ENCODE measurements around the gene UBR1. TPM values are rescaled to one million over a fixed set of nuclear protein-coding genes. Genes with fewer than 3 reads are reported as not detected.
A peak's percentile ranks its signal among the peaks of the same experiment; 100 is the strongest.

The UBR1 gene
- total RNA-seq, 1 experiment from 2014 or later = 17.9 TPM

- RAD21 ChIA-PET (ENCODE audit: low non-redundant PET in 1 of 2, low total read pairs in 2 of 2, uncharacterized antibody in 2 of 2, unreplicated experiment in 2 of 2) = no interaction called here
- CTCF ChIA-PET = no interaction called here
Measured at GRCh38 chr15:42984493-42985034, 121.3 kb downstream of the UBR1 start.

More at GRCh38 chr15:42984493-42985034, 121.3 kb downstream of the UBR1 start:
- Histone ChIP-seq H3K9me3 (ENCODE audit: control insufficient read depth in 1 of 2, insufficient read depth in 1 of 2, low read depth in 1 of 2, low read length in 2 of 2) (no peaks in the 10 kb centered on the region), H4K20me1 (ENCODE audit: insufficient read depth) (no peaks in the 10 kb centered on the region), H3K4me2 (ENCODE audit: low read length) (no peak overlapping the region), H3K4me1 (ENCODE audit: control insufficient read depth in 1 of 2, insufficient read depth in 2 of 2, low read length in 2 of 2) (peaks cover 0 to 3% of the 10 kb centered on the region in 2 experiments; a peak in 2 of 4 replicates), H3K36me3 (ENCODE audit: control insufficient read depth in 1 of 2, insufficient read depth in 2 of 2, low read length in 2 of 2) (peaks cover 0 to 18% of the 10 kb centered on the region in 2 experiments; a peak in 3 of 4 replicates), H3K27ac (ENCODE audit: low read depth, low read length) (no peak overlapping the region), H3K4me3 (replicated peaks in 1 of 2; ENCODE audit: low read depth in 1 of 2, low read length in 2 of 2) (no peak overlapping the region), H3K79me2 (ENCODE audit: insufficient read depth, low read length) (no peaks in the 10 kb centered on the region), H3K9ac (ENCODE audit: low read length) (no peak overlapping the region), H3K9me2 (ENCODE audit: insufficient read depth) (no peaks in the 10 kb centered on the region), H3K27me3 (ENCODE audit: insufficient read depth, low read length) (no peaks in the 10 kb centered on the region), H2AFZ (ENCODE audit: low read depth, low read length, poor library complexity, severe bottlenecking) (no peak overlapping the region)
- TF ChIP-seq REST (IDR thresholded peaks at IDR 0.05; ENCODE audit: low read depth) (no peak), POLR2A (IDR thresholded peaks at IDR 0.05; ENCODE audit: borderline replicate concordance, extremely low read depth, insufficient read depth, insufficient read length) (no peak), EGR1 (IDR thresholded peaks at IDR 0.05; ENCODE audit: low read depth) (no peak), SIN3A (IDR thresholded peaks at IDR 0.05; ENCODE audit: low read depth) (no peak), ATF3 (IDR thresholded peaks at IDR 0.05) (no peak), CTCF (IDR thresholded peaks at IDR 0.05 in 2 of 3, conservative IDR thresholded peaks at IDR 0.05 in 1 of 3; ENCODE audit: borderline replicate concordance in 1 of 3, insufficient read depth in 1 of 3, low read depth in 2 of 3, low read length in 2 of 3) (peak in 2 of 3 experiments; percentile 13 to 24; a peak in 1 of 6 replicates), CBX3 (IDR thresholded peaks at IDR 0.05; ENCODE audit: low read depth) (no peak)
- no TSS peak for BruUV-seq (replicated peaks)
- POLR2A ChIA-PET = no interaction called here
- no peak for DNase-seq (ENCODE audit: low read depth, low spot score)
- peak; percentile 47; the same call in 1 of the 2 replicates for ATAC-seq
- intact Hi-C loops (cut with micrococcal nuclease) = no loop called here

Data from HCT116 (cell line).